HCT116 (cell line): ENCODE results near the gene ZNF385A. TPM values are rescaled to one million over a fixed set of nuclear protein-coding genes. Genes with fewer than 3 reads are reported as not detected.

Experiments
- ATAC-seq: fragments of 200-7000 bp; cut with Tn5 transposase; 2 replicates; pipeline ENCODE4 v1.9.1; 2020; ENCODE audit warnings: mild to moderate bottlenecking, moderate library complexity
- BruUV-seq: library from RNA; stranded (reverse); fragments of 400-500 nt; replicated peaks from 2 replicates; lab custom pipeline; 2021; lab: Mats Ljungman, UMichigan
- CTCF ChIA-PET: fragments of 300-600 bp; sonication (Branson Sonifier 250); formaldehyde crosslinking; loops from one replicate; lab custom pipeline; 2021; ENCODE audit warnings: antibody characterized with exemption; lab: Charles Lee
- POLR2A ChIA-PET: fragments of 300-600, 350-600 bp; sonication (Branson Sonifier 250); formaldehyde crosslinking; loops from one replicate; lab custom pipeline; 2021; ENCODE audit warnings: antibody characterized with exemption; lab: Charles Lee
- RAD21 ChIA-PET, 2 experiments: fragments of 300-600 bp; sonication (Branson Sonifier 250); formaldehyde crosslinking; loops; one replicate each; lab custom pipeline; 2023; ENCODE audit warnings: low total read pairs in 2 of 2; ENCODE audit not compliant: uncharacterized antibody in 2 of 2, unreplicated experiment in 2 of 2, low non-redundant PET in 1 of 2; lab: Charles Lee
- DNase-seq: peaks from one replicate; pipeline ENCODE4 v3.0.0-alpha.2; 2010; ENCODE audit warnings: low read depth, low spot score
- H2AFZ ChIP-seq: fragments of 200-600 bp; shearing (Covaris generic), sonication (generic); 2 replicates; pipeline ENCODE4 v1.6.1; 2017; ENCODE audit warnings: low read depth, mixed run types, mixed read lengths, antibody characterized with exemption, low read length; ENCODE audit not compliant: poor library complexity, severe bottlenecking
- H3K27ac ChIP-seq: 2 replicates; pipeline ENCODE4 v1.5.1; 2012; ENCODE audit warnings: low read depth, low read length
- H3K27me3 ChIP-seq: fragments of 200-600 bp; sonication (generic); 2 replicates; pipeline ENCODE4 v1.6.1; 2016; ENCODE audit warnings: mixed run types, low read length, mixed read lengths; ENCODE audit not compliant: insufficient read depth
- H3K36me3 ChIP-seq, 2 experiments: fragments of 200-500 bp in 1 of 2; fragments of 200-600 bp in 1 of 2; sonication (Bioruptor generic) in 1 of 2; sonication (generic) in 1 of 2; 2 replicates each; pipeline versions ENCODE4 v1.5.1 to v1.6.1; 2014 to 2016; ENCODE audit warnings: low read length in 2 of 2, inconsistent platforms in 1 of 2, mixed read lengths in 1 of 2, mixed run types in 1 of 2; ENCODE audit not compliant: insufficient read depth in 2 of 2, control insufficient read depth in 1 of 2
- H3K4me1 ChIP-seq, 2 experiments: fragments of 200-600 bp in 1 of 2; sonication (generic) in 1 of 2; 2 replicates each; pipeline versions ENCODE4 v1.5.1 to v1.6.1; 2012 to 2017; ENCODE audit warnings: low read length in 2 of 2, inconsistent platforms in 1 of 2, mild to moderate bottlenecking in 1 of 2, mixed read lengths in 1 of 2, mixed run types in 1 of 2, moderate library complexity in 1 of 2; ENCODE audit not compliant: insufficient read depth in 2 of 2, control insufficient read depth in 1 of 2
- H3K4me2 ChIP-seq: fragments of 200-600 bp; sonication (generic); 2 replicates; pipeline ENCODE4 v1.6.1; 2017; ENCODE audit warnings: mixed run types, low read length, mixed read lengths
- H3K4me3 ChIP-seq, 2 experiments: fragments of 200-600 bp in 1 of 2; sonication (generic) in 1 of 2; replicated peaks in 1 of 2; 2 replicates each; pipeline ENCODE4 v1.5.1; 2011 to 2016; ENCODE audit warnings: low read length in 2 of 2, control low read depth in 1 of 2, low read depth in 1 of 2, mild to moderate bottlenecking in 1 of 2, mixed read lengths in 1 of 2, mixed run types in 1 of 2
- H3K79me2 ChIP-seq: fragments of 200-600 bp; sonication (generic); 2 replicates; pipeline ENCODE4 v1.6.1; 2017; ENCODE audit warnings: mild to moderate bottlenecking, mixed run types, low read length, moderate library complexity, mixed read lengths; ENCODE audit not compliant: insufficient read depth
- H3K9ac ChIP-seq: fragments of 200-600 bp; sonication (generic); 2 replicates; pipeline ENCODE4 v1.6.1; 2016; ENCODE audit warnings: low read length, mixed read lengths
- H3K9me2 ChIP-seq: fragments of 200-600 bp; sonication (generic), shearing (Covaris generic); 2 replicates; pipeline ENCODE4 v1.6.1; 2017; ENCODE audit warnings: mixed run types, mild to moderate bottlenecking, moderate library complexity; ENCODE audit not compliant: insufficient read depth
- H3K9me3 ChIP-seq, 2 experiments: fragments of 200-500 bp in 1 of 2; fragments of 200-600 bp in 1 of 2; sonication (Bioruptor generic) in 1 of 2; sonication (generic) in 1 of 2; 2 replicates each; pipeline ENCODE4 v1.6.1; 2014 to 2017; ENCODE audit warnings: low read length in 2 of 2, mixed read lengths in 2 of 2, inconsistent platforms in 1 of 2, low read depth in 1 of 2, mild to moderate bottlenecking in 1 of 2, mixed run types in 1 of 2, moderate library complexity in 1 of 2; ENCODE audit not compliant: control insufficient read depth in 1 of 2, insufficient read depth in 1 of 2
- H4K20me1 ChIP-seq: fragments of 200-600 bp; sonication (generic), shearing (Covaris generic); 2 replicates; pipeline ENCODE4 v1.6.1; 2017; ENCODE audit warnings: mixed run types, mild to moderate bottlenecking, moderate library complexity; ENCODE audit not compliant: insufficient read depth
- ATF3 ChIP-seq: IDR thresholded peaks from 2 replicates; pipeline ENCODE4 v1.6.1; 2012
- CBX3 ChIP-seq: IDR thresholded peaks from 2 replicates; pipeline ENCODE4 v1.6.1; 2012; ENCODE audit warnings: low read depth
- EGR1 ChIP-seq: IDR thresholded peaks from 2 replicates; pipeline ENCODE4 v1.6.1; 2012; ENCODE audit warnings: low read depth
- ELF1 ChIP-seq: IDR thresholded peaks from 2 replicates; pipeline ENCODE4 v1.6.1; 2012; ENCODE audit warnings: low read depth, borderline replicate concordance
- EZH2phosphoT487 ChIP-seq: fragments of 200-600 bp; IDR thresholded peaks from 2 replicates; pipeline ENCODE4 v1.6.1; 2018; ENCODE audit warnings: antibody characterized with exemption, borderline replicate concordance
- FOSL1 ChIP-seq: IDR thresholded peaks from 2 replicates; pipeline ENCODE4 v1.6.1; 2012; ENCODE audit warnings: low read depth
- RAD21 ChIP-seq: IDR thresholded peaks from 2 replicates; pipeline ENCODE4 v1.6.1; 2012; ENCODE audit warnings: low read depth, mild to moderate bottlenecking
- SRF ChIP-seq: IDR thresholded peaks from 2 replicates; pipeline ENCODE4 v1.6.1; 2012; ENCODE audit warnings: low read depth
- TCF7L2 ChIP-seq: IDR thresholded peaks from 2 replicates; pipeline ENCODE4 v1.7.0; 2011; ENCODE audit warnings: borderline replicate concordance, inconsistent platforms; ENCODE audit not compliant: insufficient read depth, insufficient read length; ENCODE audit errors: extremely low read depth
- ZNF274 ChIP-seq: fragments of 200-500 bp; sonication (Bioruptor generic); IDR thresholded peaks from 2 replicates; pipeline ENCODE4 v1.6.1; 2014; ENCODE audit warnings: mild to moderate bottlenecking, low read depth, low read length, inconsistent platforms
- intact Hi-C: fragments of 100-400 bp; cut with micrococcal nuclease; formaldehyde crosslinking; loops from 2 replicates; pipeline ENCODE4 v1.10.0; 2022
- total RNA-seq: library from RNA; stranded (reverse); gene quantifications from one replicate; pipeline ENCODE4 v1.2.1, GENCODE V29; 2021; ENCODE audit not compliant: unreplicated experiment
- TF ChIP-seq, protein P1 (sequence below): IDR thresholded peaks from 2 replicates; pipeline ENCODE4 v1.6.1; 2012; ENCODE audit warnings: low read depth

ZNF385A gene
- total RNA-seq, 1 experiment from 2014 or later = 34.7 TPM

DNA sequence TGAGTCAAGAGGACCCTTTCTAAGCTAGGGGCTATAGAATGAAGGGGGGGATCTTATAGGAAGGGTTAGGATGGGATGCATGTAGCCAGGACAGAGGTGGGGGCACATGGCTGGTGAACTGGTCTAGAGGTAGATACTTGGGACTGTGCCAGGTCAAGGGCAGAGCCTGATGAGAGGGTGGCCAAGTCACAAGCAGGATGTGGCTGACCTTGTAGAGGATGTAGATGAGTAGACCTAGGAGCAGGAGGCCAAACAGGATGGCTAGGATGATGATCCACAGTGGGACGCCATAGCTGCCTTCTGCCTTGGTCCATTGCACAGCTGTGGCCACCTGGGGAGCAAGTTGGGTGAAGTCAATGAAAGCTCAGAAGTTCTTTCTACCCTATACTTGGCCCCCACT lies 12.6 kb upstream of the ZNF385A start:
- H3K79me2 ChIP-seq = no peaks in the 10 kb centered on the region
- ChIA-PET POLR2A (no interaction called here), CTCF (interaction anchor here (1.5 kb wide), 1 partner anchor 8 kb away, joined by 3 read pairs; no protein-coding TSS in a partner anchor), RAD21 (no interaction called here)
- H3K4me2 ChIP-seq = no peak overlapping the region
- no peak for DNase-seq
- no peaks in the 10 kb centered on the region for H3K27me3 ChIP-seq
- H2AFZ ChIP-seq = no peak overlapping the region
- TF ChIP-seq SRF (no peak), RAD21 (no peak), EZH2phosphoT487 (no peak), FOSL1 (no peak), TCF7L2 (no peak), ATF3 (no peak), CBX3 (no peak), EGR1 (no peak), ZNF274 (no peak), ELF1 (no peak)
- TF ChIP-seq, protein P1, sequence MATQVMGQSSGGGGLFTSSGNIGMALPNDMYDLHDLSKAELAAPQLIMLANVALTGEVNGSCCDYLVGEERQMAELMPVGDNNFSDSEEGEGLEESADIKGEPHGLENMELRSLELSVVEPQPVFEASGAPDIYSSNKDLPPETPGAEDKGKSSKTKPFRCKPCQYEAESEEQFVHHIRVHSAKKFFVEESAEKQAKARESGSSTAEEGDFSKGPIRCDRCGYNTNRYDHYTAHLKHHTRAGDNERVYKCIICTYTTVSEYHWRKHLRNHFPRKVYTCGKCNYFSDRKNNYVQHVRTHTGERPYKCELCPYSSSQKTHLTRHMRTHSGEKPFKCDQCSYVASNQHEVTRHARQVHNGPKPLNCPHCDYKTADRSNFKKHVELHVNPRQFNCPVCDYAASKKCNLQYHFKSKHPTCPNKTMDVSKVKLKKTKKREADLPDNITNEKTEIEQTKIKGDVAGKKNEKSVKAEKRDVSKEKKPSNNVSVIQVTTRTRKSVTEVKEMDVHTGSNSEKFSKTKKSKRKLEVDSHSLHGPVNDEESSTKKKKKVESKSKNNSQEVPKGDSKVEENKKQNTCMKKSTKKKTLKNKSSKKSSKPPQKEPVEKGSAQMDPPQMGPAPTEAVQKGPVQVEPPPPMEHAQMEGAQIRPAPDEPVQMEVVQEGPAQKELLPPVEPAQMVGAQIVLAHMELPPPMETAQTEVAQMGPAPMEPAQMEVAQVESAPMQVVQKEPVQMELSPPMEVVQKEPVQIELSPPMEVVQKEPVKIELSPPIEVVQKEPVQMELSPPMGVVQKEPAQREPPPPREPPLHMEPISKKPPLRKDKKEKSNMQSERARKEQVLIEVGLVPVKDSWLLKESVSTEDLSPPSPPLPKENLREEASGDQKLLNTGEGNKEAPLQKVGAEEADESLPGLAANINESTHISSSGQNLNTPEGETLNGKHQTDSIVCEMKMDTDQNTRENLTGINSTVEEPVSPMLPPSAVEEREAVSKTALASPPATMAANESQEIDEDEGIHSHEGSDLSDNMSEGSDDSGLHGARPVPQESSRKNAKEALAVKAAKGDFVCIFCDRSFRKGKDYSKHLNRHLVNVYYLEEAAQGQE = no peak
- no peak overlapping the region for H3K4me3 ChIP-seq
- peaks cover 41 to 42% of the 10 kb centered on the region in 2 experiments; a peak in 3 of 4 replicates for H3K36me3 ChIP-seq
- H3K9ac ChIP-seq = no peak overlapping the region
- no peak overlapping the region for H3K27ac ChIP-seq
- no peaks in the 10 kb centered on the region for H3K9me2 ChIP-seq
- no peak for ATAC-seq
- intact Hi-C loops = no loop called here
- H3K9me3 ChIP-seq = no peaks in the 10 kb centered on the region
- H4K20me1 ChIP-seq = no peaks in the 10 kb centered on the region
- H3K4me1 ChIP-seq = peaks cover 5 to 7% of the 10 kb centered on the region in 2 experiments; a peak in 3 of 4 replicates
- no TSS peak for BruUV-seq
